Astrocyte of the spinal cord (primary cell): ENCODE measurements around the gene CD7.

Experiments
- DNase-seq: peaks from one replicate; pipeline ENCODE4 v3.0.0; 2011; ENCODE audit warnings: low read depth, low spot score
- H3K4me3 ChIP-seq: 2 replicates; pipeline ENCODE4 v1.5.1; 2011; ENCODE audit warnings: low read depth, mild to moderate bottlenecking, low read length, moderate library complexity
- CTCF ChIP-seq: IDR thresholded peaks from 2 replicates; pipeline ENCODE4 v1.5.1; 2012; ENCODE audit warnings: low read depth, mild to moderate bottlenecking, low read length, inconsistent platforms
- in situ Hi-C: cut with HindIII; loops from 2 replicates; pipeline ENCODE4 v1.10.0; 2017; ENCODE audit warnings: low sequenced_read_pairs

CD7 gene

GRCh38 chr17:82319619-82320062 is 2.2 kb upstream of the CD7 start:
- DNase-seq = no peak
- no peak for TF ChIP-seq CTCF
- in situ Hi-C loops = no loop called here
- no peak overlapping the region for H3K4me3 ChIP-seq

GRCh38 chr17:82318772-82319606 is 1.6 kb upstream of the CD7 start:
- DNase-seq = no peak
- in situ Hi-C loops = no loop called here
- H3K4me3 ChIP-seq = no peak overlapping the region
- no peak for TF ChIP-seq CTCF

- DNase-seq = no peak
- TF ChIP-seq CTCF = no peak
- in situ Hi-C loops = no loop called here
- no peak overlapping the region for H3K4me3 ChIP-seq
Measured at GRCh38 chr17:82318169-82318498, 726 bp upstream of the CD7 start.

- no peak overlapping the region for H3K4me3 ChIP-seq
Measured at GRCh38 chr17:82316651-82317393, 586 bp downstream of the CD7 start.

GRCh38 chr17:82315703-82316358 is 1.6 kb downstream of the CD7 start:
- no peak for TF ChIP-seq CTCF
- in situ Hi-C loops = no loop called here
- no peak for DNase-seq
- no peak overlapping the region for H3K4me3 ChIP-seq

More at GRCh38 chr17:82316651-82317393, 586 bp downstream of the CD7 start:
- no peak for TF ChIP-seq CTCF
- DNase-seq = no peak
- in situ Hi-C loops = no loop called here

- DNase-seq = no peak
- H3K4me3 ChIP-seq = no peak overlapping the region
- in situ Hi-C loops = no loop called here
- no peak for TF ChIP-seq CTCF
Measured at GRCh38 chr17:82314727-82315605, 2.4 kb downstream of the CD7 start.
